Ectodermal cell (in vitro differentiated cells): ENCODE results near the gene RAD9A.

ENCODE experiments used
- H3K27ac ChIP-seq: 2 replicates; pipeline ENCODE4 v1.7.0; 2013; ENCODE audit warnings: mild to moderate bottlenecking, low read depth, low read length; ENCODE audit not compliant: insufficient read depth, poor library complexity, severe bottlenecking
- H3K27me3 ChIP-seq: 2 replicates; pipeline ENCODE4 v1.7.0; 2013; ENCODE audit warnings: mild to moderate bottlenecking, low read length; ENCODE audit not compliant: insufficient read depth, control insufficient read depth, poor library complexity, severe bottlenecking
- H3K36me3 ChIP-seq: one replicate; pipeline ENCODE4 v1.7.0; 2013; ENCODE audit warnings: low read length; ENCODE audit not compliant: control insufficient read depth, insufficient read depth
- H3K4me1 ChIP-seq: one replicate; pipeline ENCODE4 v1.7.0; 2013; ENCODE audit warnings: low read length; ENCODE audit not compliant: control insufficient read depth, insufficient read depth
- H3K4me3 ChIP-seq: 2 replicates; pipeline ENCODE4 v1.7.0; 2013; ENCODE audit warnings: low read depth, low read length, control low read depth; ENCODE audit not compliant: insufficient read depth
- H3K9me3 ChIP-seq: 2 replicates; pipeline ENCODE4 v1.7.0; 2013; ENCODE audit warnings: mild to moderate bottlenecking, low read length, moderate library complexity; ENCODE audit not compliant: control insufficient read depth
- WGBS, 2 experiments: methylation state at CpG; one replicate each; pipeline ENCODE4 v1.1.7; 2013; ENCODE audit warnings: missing lambda C conversion rate in 2 of 2; 5-methylcytosine and 5-hydroxymethylcytosine counted together

The RAD9A gene

GRCh38 chr11:67410984-67411784 is 19.4 kb downstream of the RAD9A start:
- H3K27me3 ChIP-seq = peaks cover 29% of the 10 kb centered on the region
- no peaks in the 10 kb centered on the region for H3K9me3 ChIP-seq
- H3K4me3 ChIP-seq = no peak overlapping the region
- no peaks in the 10 kb centered on the region for H3K36me3 ChIP-seq
- peaks cover 11% of the 10 kb centered on the region for H3K4me1 ChIP-seq
- WGBS, 2 experiments = 81 to 83% methylated on average over 17 of the region's 17 CpGs
- H3K27ac ChIP-seq = no peak overlapping the region

GRCh38 chr11:67411785-67412152 is 20.0 kb downstream of the RAD9A start:
- WGBS, 2 experiments = 87 to 92% methylated on average over 7 of the region's 7 CpGs
- Histone ChIP-seq H3K4me3 (no peak overlapping the region), H3K36me3 (no peaks in the 10 kb centered on the region), H3K4me1 (peaks cover 11% of the 10 kb centered on the region), H3K27ac (no peak overlapping the region), H3K27me3 (peaks cover 33% of the 10 kb centered on the region), H3K9me3 (no peaks in the 10 kb centered on the region)

GRCh38 chr11:67412495-67413179 is 20.9 kb downstream of the RAD9A start:
- H3K36me3 ChIP-seq = no peaks in the 10 kb centered on the region
- peaks cover 33% of the 10 kb centered on the region for H3K27me3 ChIP-seq
- no peak overlapping the region for H3K27ac ChIP-seq
- 83% methylated on average over 9 of the region's 9 CpGs for WGBS, 2 experiments
- no peaks in the 10 kb centered on the region for H3K9me3 ChIP-seq
- no peak overlapping the region for H3K4me3 ChIP-seq
- peaks cover 11% of the 10 kb centered on the region for H3K4me1 ChIP-seq

DNA sequence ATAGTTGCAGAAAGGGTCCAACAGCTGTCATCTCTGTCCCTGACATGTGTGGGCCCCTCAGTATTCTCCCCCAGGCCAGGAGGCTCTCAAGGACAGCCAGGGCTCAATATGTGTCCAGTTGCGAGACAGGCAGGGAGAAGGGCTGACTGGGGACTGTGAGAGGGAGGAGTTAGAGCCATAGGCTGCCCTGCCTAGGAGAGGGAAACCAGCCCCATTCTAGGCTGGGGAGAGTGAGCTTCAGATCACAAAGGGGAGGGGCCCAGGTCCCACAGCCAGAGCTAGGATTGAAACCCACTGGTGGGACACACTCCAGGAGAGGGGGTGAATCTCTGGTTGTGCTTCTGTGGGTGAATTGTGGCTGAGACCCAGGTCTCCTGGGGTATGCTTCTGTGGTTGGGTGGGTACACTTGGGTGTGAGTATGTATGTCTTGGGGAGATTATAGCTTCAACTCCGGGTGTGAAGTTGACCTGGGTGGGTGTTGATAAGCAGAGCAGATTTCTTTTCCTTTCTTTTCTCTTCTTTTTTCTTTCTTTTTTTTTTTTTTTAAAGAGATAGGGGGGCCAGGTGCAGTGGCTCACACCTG is 21.6 kb downstream of the RAD9A start:
- no peak overlapping the region for H3K27ac ChIP-seq
- no peaks in the 10 kb centered on the region for H3K36me3 ChIP-seq
- no peaks in the 10 kb centered on the region for H3K9me3 ChIP-seq
- H3K4me3 ChIP-seq = no peak overlapping the region
- peaks cover 37% of the 10 kb centered on the region for H3K27me3 ChIP-seq
- peaks cover 11% of the 10 kb centered on the region for H3K4me1 ChIP-seq
- WGBS, 2 experiments = 73 to 87% methylated on average over 1 of the region's 2 CpGs

DNA sequence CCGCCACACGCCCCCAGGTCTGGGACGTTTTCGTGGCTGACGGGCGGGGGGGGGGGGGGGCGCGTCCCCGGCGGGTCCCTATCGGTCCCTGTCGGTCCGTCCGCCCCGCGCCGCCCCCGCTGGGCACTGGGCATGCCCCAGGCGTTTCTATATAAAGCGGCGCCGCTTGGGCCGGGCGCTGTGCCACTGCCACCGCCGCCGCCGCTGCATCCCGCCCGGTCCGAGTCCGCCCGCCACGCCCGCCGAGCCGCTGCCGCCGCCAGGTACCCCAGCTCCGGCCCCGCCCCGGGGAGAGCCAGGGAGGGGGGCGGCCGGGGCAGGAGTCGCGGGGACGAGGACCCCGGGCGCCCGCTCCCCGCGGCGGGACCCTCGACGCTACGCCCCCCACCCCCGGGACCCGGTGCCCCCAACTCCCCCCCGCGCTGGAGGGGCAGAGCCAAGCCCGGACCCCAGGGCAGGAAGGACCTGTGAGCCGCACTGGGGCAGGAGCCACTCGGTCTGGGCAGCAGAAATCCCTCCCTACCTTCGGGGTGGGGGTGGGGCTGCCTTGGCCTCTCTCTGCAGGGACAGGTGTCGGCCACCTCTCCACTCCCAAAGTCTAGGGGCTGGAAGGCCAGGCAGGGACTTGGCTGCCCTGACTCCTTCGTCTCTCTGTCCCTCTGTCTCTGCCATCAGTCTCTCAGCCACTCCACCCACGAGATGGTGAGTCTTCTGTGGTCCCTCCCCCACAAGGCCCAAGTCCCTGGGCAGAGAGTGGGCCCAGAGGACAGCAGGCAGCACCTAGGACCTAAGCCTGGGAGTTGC is 23.9 kb downstream of the RAD9A start, which contains the start of gene CARNS1:
Gene CARNS1 (plus strand): TSS at position 178 of the 804 bp plus-strand sequence. CDS start 522 bp downstream, at position 700.
- Histone ChIP-seq H3K27me3 (peaks cover 56% of the 10 kb centered on the region), H3K4me1 (peaks cover 16% of the 10 kb centered on the region), H3K27ac (no peak within 1 kb of the TSS), H3K36me3 (no peaks in the 10 kb centered on the region), H3K9me3 (no peaks in the 10 kb centered on the region), H3K4me3 (no peak within 1 kb of the TSS)
- 5 to 6% methylated on average over 66 to 67 of the region's 67 CpGs for WGBS, 2 experiments

DNA sequence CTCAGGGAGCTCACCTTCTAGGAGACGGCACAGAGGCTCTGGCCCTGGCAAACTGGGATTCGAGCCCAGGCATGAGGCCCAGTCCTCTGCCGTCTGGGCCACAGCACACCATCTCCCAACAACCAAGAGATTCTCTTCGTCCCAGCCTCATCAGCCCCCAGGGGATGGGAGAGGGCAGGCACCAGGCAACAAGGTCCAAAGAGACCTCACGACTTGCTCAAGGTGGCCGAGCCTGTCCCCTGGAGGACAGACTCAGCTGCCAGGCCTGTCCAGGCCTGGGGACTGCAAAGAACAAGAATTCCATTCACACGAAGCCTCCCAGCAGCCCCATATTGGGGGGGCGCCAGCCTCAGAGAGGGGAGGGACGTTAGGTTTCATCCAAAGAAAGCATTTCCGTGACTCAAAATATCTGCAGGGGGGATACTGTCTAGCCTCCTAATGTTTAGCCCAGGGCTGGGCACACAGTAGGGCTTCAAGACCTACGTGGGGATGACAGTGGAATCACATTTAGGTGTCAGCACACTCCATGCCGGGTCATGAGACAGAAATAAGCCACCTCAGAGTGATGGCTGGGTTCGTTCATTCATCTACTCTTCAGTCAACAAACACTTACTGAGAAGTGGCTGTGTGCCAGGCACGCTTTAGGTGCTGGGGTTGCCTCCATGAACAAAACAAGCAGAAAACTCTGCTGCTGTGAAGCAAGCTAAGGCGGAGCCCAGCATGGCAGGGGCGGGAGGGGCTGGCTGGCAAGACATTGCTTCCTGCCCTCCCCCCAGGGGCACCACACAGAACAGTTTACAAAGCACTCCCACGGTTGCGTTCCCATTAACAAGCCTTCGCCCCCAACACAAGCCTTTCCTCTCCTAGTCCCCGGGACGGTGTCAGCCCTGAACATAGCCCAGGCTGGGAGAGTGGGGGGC is 24.9 kb downstream of the RAD9A start:
- Histone ChIP-seq H3K27me3 (peaks cover 56% of the 10 kb centered on the region), H3K4me3 (no peak overlapping the region), H3K36me3 (no peaks in the 10 kb centered on the region), H3K9me3 (no peaks in the 10 kb centered on the region), H3K27ac (no peak overlapping the region), H3K4me1 (peaks cover 7% of the 10 kb centered on the region)
- WGBS, 2 experiments = 74 to 81% methylated on average over 21 of the region's 21 CpGs

GRCh38 chr11:67417425-67417824 is 25.6 kb downstream of the RAD9A start:
- H3K27me3 ChIP-seq = peaks cover 52% of the 10 kb centered on the region
- no peak overlapping the region for H3K4me3 ChIP-seq
- no peaks in the 10 kb centered on the region for H3K36me3 ChIP-seq
- H3K4me1 ChIP-seq = peaks cover 5% of the 10 kb centered on the region
- no peak overlapping the region for H3K27ac ChIP-seq
- 85 to 88% methylated on average over 12 of the region's 12 CpGs for WGBS, 2 experiments
- no peaks in the 10 kb centered on the region for H3K9me3 ChIP-seq

DNA sequence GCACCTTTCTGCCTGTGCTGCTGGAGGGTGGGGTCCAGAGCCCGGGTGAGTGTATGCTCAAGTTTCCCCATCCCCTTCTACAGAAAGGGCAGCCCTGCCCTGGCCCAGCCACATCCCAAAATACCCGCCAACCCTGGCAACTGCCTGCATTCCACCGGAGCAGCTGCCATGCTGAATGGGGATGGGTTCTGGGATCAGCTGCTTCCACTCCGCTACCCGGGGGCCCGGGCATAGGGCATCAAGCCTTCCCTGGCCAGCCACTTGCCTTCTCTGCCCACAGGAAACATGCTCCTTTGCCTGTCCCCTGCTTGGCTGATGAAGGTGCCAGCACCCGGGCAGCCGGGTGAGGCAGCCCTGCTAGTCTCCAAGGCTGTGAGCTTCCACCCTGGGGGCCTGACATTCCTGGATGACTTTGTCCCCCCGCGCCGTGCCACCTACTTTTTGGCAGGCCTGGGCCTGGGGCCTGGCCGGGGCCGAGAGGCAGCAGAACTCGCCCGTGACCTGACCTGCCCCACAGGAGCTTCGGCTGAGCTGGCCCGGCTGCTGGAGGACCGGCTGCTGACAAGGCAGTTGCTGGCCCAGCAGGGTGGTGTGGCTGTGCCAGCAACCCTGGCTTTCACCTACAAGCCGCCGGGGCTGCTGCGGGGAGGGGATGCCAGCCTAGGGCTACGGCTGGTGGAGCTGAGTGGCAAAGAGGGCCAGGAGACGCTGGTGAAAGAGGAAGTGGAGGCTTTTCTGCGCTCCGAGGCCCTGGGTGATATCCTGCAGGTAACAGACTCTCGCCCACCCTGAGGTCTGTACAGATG is 26.9 kb downstream of the RAD9A start:
- no peaks in the 10 kb centered on the region for H3K36me3 ChIP-seq
- no peak overlapping the region for H3K4me3 ChIP-seq
- H3K27me3 ChIP-seq = peaks cover 50% of the 10 kb centered on the region
- H3K4me1 ChIP-seq = peaks cover 5% of the 10 kb centered on the region
- H3K27ac ChIP-seq = no peak overlapping the region
- 92% methylated on average over 26 of the region's 26 CpGs for WGBS, 2 experiments
- H3K9me3 ChIP-seq = no peaks in the 10 kb centered on the region
